ENCODE results near the gene QSER1. TPM values are rescaled to one million over a fixed set of nuclear protein-coding genes. Genes with fewer than 3 reads are reported as not detected.
"Not testable (repeated sequence)": the region's sequence is repeated elsewhere in the genome, so short reads cannot be mapped to it uniquely, and the experiment has no call there.

Gene QSER1
- total and polyA plus RNA-seq, 10 of the 15 experiments (the other 5 are each of a cell fraction or from before 2014, with no cell fraction given) = 2.1 to 15.0 (median 9.4) TPM

DNA sequence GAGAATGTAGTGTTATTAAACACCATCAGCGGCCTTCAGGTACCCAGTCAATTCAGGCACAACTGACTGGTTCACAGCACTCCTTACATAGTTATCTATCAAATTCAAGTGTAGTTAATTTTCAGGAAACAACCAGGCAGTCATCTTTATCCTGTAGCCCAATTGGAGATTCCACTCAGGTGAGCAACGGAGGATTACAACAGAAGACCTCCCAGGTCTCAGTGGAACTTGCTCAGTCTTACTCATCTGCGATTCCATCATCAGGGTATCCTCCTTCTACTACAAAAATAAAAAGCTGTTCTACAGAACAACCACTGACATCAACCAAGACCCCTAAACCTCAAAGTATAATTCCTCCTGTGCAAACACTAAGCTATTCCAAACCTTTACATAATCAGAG, 39.6 kb downstream of the QSER1 start (continued):
- no peak for TF ChIP-seq CEBPZ (IDR thresholded peaks at IDR 0.05; ENCODE audit: low read depth, low read length)
- no peak for TF ChIP-seq CBX3 (IDR thresholded peaks at IDR 0.05; ENCODE audit: borderline replicate concordance, low read depth)
- no peak for TF ChIP-seq CBFB (IDR thresholded peaks at IDR 0.05; ENCODE audit: low read depth)
- no peak for TF ChIP-seq NFXL1 (IDR thresholded peaks at IDR 0.05; ENCODE audit: borderline replicate concordance)
- TF ChIP-seq REST (IDR thresholded peaks at IDR 0.05; ENCODE audit: low read depth, low read length) = no peak

- no peak for ATAC-seq
- Histone ChIP-seq H3K36me3 (ENCODE audit: control insufficient read depth in 2 of 2, insufficient read depth in 2 of 2, low read length in 1 of 2) (peaks cover 2 to 33% of the 10 kb centered on the region in 2 experiments), H3K79me2 (ENCODE audit: control insufficient read depth, insufficient read depth, low read length) (peaks cover 18% of the 10 kb centered on the region), H3K4me1 (ENCODE audit: control insufficient read depth, insufficient read depth, low read length) (peaks cover 6% of the 10 kb centered on the region), H3K4me2 (ENCODE audit: control insufficient read depth, insufficient read depth) (no peak overlapping the region), H4K20me1 (ENCODE audit: control insufficient read depth, insufficient read depth) (no peaks in the 10 kb centered on the region), H2AFZ (ENCODE audit: control insufficient read depth, low read depth, low read length) (no peak overlapping the region), H3K9ac (ENCODE audit: control insufficient read depth, insufficient read depth, low read length) (no peak overlapping the region), H3K9me3 (replicated peaks; ENCODE audit: control insufficient read depth, insufficient read depth, low read length) (no peaks in the 10 kb centered on the region; the same call in 2 of the 3 replicates), H3K27me3 (replicated peaks in 1 of 2; ENCODE audit: control insufficient read depth in 2 of 2, insufficient read depth in 2 of 2, low read length in 1 of 2) (no peaks in the 10 kb centered on the region), H3K4me3 (no peak overlapping the region), H3K27ac (ENCODE audit: control insufficient read depth, insufficient read depth) (no peak overlapping the region)
- no TSS peak for BruUV-seq (replicated peaks)
- TF ChIP-seq MXI1 (IDR thresholded peaks at IDR 0.05; ENCODE audit: low read depth, low read length) = no peak
- TF ChIP-seq TARDBP (IDR thresholded peaks at IDR 0.05; ENCODE audit: borderline replicate concordance) = no peak
- ChIA-PET SMC1A (ENCODE audit: uncharacterized antibody, unreplicated experiment) (interaction anchor here (1.1 to 1.8 kb wide), 2 partner anchors 9 to 41 kb away, joined by 3 to 6 read pairs; no protein-coding TSS in a partner anchor), RAD21 (ENCODE audit: unreplicated experiment) (no interaction called here), POLR2A (no interaction called here), CTCF (interaction anchor here (0.6 to 1.6 kb wide), 4 partner anchors 8 to 800 kb away, joined by 3 read pairs; no protein-coding TSS in a partner anchor)
- no peak for DNase-seq (ENCODE audit: low read depth, low spot score)
- intact Hi-C loops (cut with micrococcal nuclease; ENCODE audit: unreplicated experiment) (no loop called here), in situ Hi-C loops (cut with MboI) (no loop called here)
- FAIRE-seq = no peak
Observed at GRCh38 chr11:32935462-32936029, 42.9 kb downstream of the QSER1 start.

DNA sequence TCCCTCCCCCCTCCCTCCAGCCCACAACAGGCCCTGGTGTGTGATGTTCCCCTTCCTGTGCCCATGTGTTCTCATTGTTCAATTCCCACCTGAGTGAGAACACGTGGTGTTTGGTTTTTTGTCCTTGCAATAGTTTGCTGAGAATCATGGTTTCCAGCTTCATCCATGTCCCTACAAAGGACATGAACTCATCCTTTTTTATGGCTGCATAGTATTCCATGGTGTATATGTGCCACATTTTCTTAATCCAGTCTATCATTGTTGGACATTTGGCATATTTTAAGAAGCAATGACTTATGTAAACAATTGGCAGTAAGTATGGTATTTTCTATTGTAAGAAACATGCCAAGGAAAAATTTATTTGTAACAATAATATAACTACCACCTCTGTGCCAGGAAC, 43.6 kb downstream of the QSER1 start:
- BruUV-seq (replicated peaks); FAIRE-seq; H3K9ac ChIP-seq (ENCODE audit: control insufficient read depth, insufficient read depth, low read length); H2AFZ ChIP-seq (ENCODE audit: control insufficient read depth, low read depth, low read length); H3K27me3 ChIP-seq (replicated peaks in 1 of 2; ENCODE audit: control insufficient read depth in 2 of 2, insufficient read depth in 2 of 2, low read length in 1 of 2); intact Hi-C loops (cut with micrococcal nuclease; ENCODE audit: unreplicated experiment); H4K20me1 ChIP-seq (ENCODE audit: control insufficient read depth, insufficient read depth); DNase-seq (ENCODE audit: low read depth, low spot score); H3K4me1 ChIP-seq (ENCODE audit: control insufficient read depth, insufficient read depth, low read length); H3K9me3 ChIP-seq (replicated peaks; ENCODE audit: control insufficient read depth, insufficient read depth, low read length); H3K4me2 ChIP-seq (ENCODE audit: control insufficient read depth, insufficient read depth); in situ Hi-C loops (cut with MboI); H3K27ac ChIP-seq (ENCODE audit: control insufficient read depth, insufficient read depth); POLR2A ChIA-PET; ATAC-seq; H3K4me3 ChIP-seq: not testable (repeated sequence)
- WGBS (ENCODE audit: insufficient coverage, insufficient replicate concordance, low lambda C conversion rate, missing lambda C conversion rate) = 93% methylated on average over 1 of the region's 1 CpG
- Histone ChIP-seq H3K36me3 (ENCODE audit: control insufficient read depth in 2 of 2, insufficient read depth in 2 of 2, low read length in 1 of 2) (peaks cover 2 to 33% of the 10 kb centered on the region in 2 experiments), H3K79me2 (ENCODE audit: control insufficient read depth, insufficient read depth, low read length) (peaks cover 22% of the 10 kb centered on the region)
- CTCF ChIA-PET = interaction anchor here (1.6 kb wide), 1 partner anchor 9 kb away, joined by 3 read pairs; no protein-coding TSS in a partner anchor
- SMC1A ChIA-PET (ENCODE audit: uncharacterized antibody, unreplicated experiment) = interaction anchor here (2.1 kb wide), 1 partner anchor 9 kb away, joined by 7 read pairs; no protein-coding TSS in a partner anchor
- RAD21 ChIA-PET (ENCODE audit: unreplicated experiment) = interaction anchor here (0.7 kb wide), 1 partner anchor 42 kb away, joined by 3 read pairs; no protein-coding TSS in a partner anchor

All from GM12878 (cell line).